Fibroblast of lung (primary cell): ENCODE measurements around the gene MTG2.

Experiments
- EZH2 ChIP-seq: IDR thresholded peaks from 2 replicates; pipeline ENCODE4 v1.5.1; 2012; ENCODE audit warnings: low read length, control low read depth, mild to moderate bottlenecking; ENCODE audit errors: missing control alignments
- TF ChIP-seq, protein P1 (sequence below), 2 donors: IDR thresholded peaks in 1 of 2; conservative IDR thresholded peaks in 1 of 2; 1 replicate in 1 of 2; 2 replicates in 1 of 2; pipeline ENCODE4 v1.5.1; 2011 to 2012; ENCODE audit warnings: low read length in 2 of 2, control low read depth in 1 of 2, inconsistent platforms in 1 of 2, low read depth in 1 of 2, mild to moderate bottlenecking in 1 of 2

DNA sequence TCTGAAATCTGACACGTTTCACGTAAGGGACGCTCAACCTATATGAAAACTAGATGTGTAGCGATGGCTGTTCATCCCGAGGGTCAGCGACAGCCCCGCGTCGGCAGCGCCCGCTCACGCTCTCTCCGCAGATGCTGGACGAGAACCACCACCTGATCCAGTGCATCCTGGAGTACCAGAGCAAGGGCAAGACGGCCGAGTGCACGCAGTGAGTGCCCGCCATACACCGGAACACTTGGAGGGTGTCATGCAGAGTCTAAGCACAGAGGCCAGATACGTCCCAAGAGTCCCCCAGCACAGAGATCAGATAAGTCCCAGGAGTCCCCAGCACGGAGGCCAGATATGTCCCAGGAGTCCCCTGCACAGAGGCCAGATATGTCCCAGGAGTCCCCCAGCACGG is 24.3 kb upstream of the MTG2 start:
- TF ChIP-seq, protein P1, sequence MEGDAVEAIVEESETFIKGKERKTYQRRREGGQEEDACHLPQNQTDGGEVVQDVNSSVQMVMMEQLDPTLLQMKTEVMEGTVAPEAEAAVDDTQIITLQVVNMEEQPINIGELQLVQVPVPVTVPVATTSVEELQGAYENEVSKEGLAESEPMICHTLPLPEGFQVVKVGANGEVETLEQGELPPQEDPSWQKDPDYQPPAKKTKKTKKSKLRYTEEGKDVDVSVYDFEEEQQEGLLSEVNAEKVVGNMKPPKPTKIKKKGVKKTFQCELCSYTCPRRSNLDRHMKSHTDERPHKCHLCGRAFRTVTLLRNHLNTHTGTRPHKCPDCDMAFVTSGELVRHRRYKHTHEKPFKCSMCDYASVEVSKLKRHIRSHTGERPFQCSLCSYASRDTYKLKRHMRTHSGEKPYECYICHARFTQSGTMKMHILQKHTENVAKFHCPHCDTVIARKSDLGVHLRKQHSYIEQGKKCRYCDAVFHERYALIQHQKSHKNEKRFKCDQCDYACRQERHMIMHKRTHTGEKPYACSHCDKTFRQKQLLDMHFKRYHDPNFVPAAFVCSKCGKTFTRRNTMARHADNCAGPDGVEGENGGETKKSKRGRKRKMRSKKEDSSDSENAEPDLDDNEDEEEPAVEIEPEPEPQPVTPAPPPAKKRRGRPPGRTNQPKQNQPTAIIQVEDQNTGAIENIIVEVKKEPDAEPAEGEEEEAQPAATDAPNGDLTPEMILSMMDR (conservative IDR thresholded peaks at IDR 0.05 in 1 of 2, IDR thresholded peaks at IDR 0.05 in 1 of 2; ENCODE audit: low read depth in 1 of 2, low read length in 2 of 2) = no peak
- TF ChIP-seq EZH2 = no peak
